H1 (cell line): ENCODE results near the gene LINC00632. TPM values are rescaled to one million over a fixed set of nuclear protein-coding genes. Genes with fewer than 3 reads are reported as not detected.

Experiments
- CTCF ChIA-PET: fragments of 300-600 bp; sonication (Branson Sonifier 250); formaldehyde crosslinking; loops from one replicate; lab custom pipeline; 2021; ENCODE audit not compliant: partially characterized antibody; lab: Charles Lee
- POLR2A ChIA-PET: fragments of 300-600 bp; sonication (Branson Sonifier 250); formaldehyde crosslinking; loops from one replicate; lab custom pipeline; 2021; ENCODE audit warnings: inconsistent platforms; ENCODE audit not compliant: partially characterized antibody; lab: Charles Lee
- DNase-seq, 2 experiments: peaks; one replicate each; pipeline versions ENCODE4 v3.0.0 to v3.0.0-alpha.2; 2010 to 2022; ENCODE audit warnings: low spot score in 2 of 2, low read depth in 1 of 2, mixed read lengths in 1 of 2
- FAIRE-seq: peaks from 2 replicates; lab custom pipeline; 2011; peaks lifted over from hg19 to GRCh38; lab: Jason Lieb, UNC
- H2AFZ ChIP-seq: 2 replicates; pipeline ENCODE4 v1.8.1; 2012; ENCODE audit warnings: low read length, inconsistent platforms
- H2AK5ac ChIP-seq: 2 replicates; pipeline ENCODE4 v1.6.1; 2013; ENCODE audit warnings: low read depth, low read length
- H2BK120ac ChIP-seq: replicated peaks from 2 replicates; pipeline ENCODE3; 2013; ENCODE audit warnings: low read depth, low read length, inconsistent platforms
- H2BK12ac ChIP-seq: 2 replicates; pipeline ENCODE4 v1.6.1; 2013; ENCODE audit warnings: low read depth, low read length
- H2BK15ac ChIP-seq: 2 replicates; pipeline ENCODE4 v1.6.1; 2013; ENCODE audit warnings: low read length
- H2BK20ac ChIP-seq: 2 replicates; pipeline ENCODE4 v1.6.1; 2013; ENCODE audit warnings: low read length
- H2BK5ac ChIP-seq: 2 replicates; pipeline ENCODE4 v1.6.1; 2013; ENCODE audit warnings: low read depth, low read length
- H3K14ac ChIP-seq: 2 replicates; pipeline ENCODE4 v1.6.1; 2013; ENCODE audit warnings: inconsistent platforms; ENCODE audit not compliant: insufficient read length
- H3K18ac ChIP-seq: 2 replicates; pipeline ENCODE4 v1.6.1; 2013; ENCODE audit warnings: low read length; ENCODE audit errors: extremely low read depth
- H3K23ac ChIP-seq: 2 replicates; pipeline ENCODE4 v1.6.1; 2013; ENCODE audit warnings: inconsistent platforms; ENCODE audit not compliant: insufficient read length
- H3K23me2 ChIP-seq: 2 replicates; pipeline ENCODE4 v1.6.1; 2013; ENCODE audit warnings: low read depth, low read length
- H3K27ac ChIP-seq: 2 replicates; pipeline ENCODE4 v1.6.1; 2011; ENCODE audit warnings: low read depth, low read length, inconsistent platforms
- H3K27me3 ChIP-seq, 4 experiments: replicated peaks in 1 of 4; 1 replicate in 1 of 4; 2 replicates in 3 of 4; pipeline versions ENCODE4 v1.6.1 to v1.8.1; 2011 to 2013; ENCODE audit warnings: low read length in 3 of 4, mild to moderate bottlenecking in 3 of 4, inconsistent platforms in 2 of 4, mixed read lengths in 2 of 4, moderate library complexity in 1 of 4; ENCODE audit not compliant: control insufficient read depth in 3 of 4, insufficient read depth in 3 of 4; ENCODE audit errors: extremely low read depth in 1 of 4
- H3K36me3 ChIP-seq, 4 experiments: 2 replicates each; pipeline versions ENCODE4 v1.6.1 to v1.8.1; 2011 to 2013; ENCODE audit warnings: mild to moderate bottlenecking in 4 of 4, low read length in 3 of 4, moderate library complexity in 2 of 4, control low read depth in 1 of 4, inconsistent platforms in 1 of 4; ENCODE audit not compliant: insufficient read depth in 4 of 4, control insufficient read depth in 2 of 4
- H3K4ac ChIP-seq: replicated peaks from 2 replicates; pipeline ENCODE3; 2013; ENCODE audit warnings: low read length, low read depth, mixed read lengths, inconsistent platforms; ENCODE audit not compliant: insufficient read length
- H3K4me1 ChIP-seq, 4 experiments: replicated peaks in 1 of 4; 1 replicate in 1 of 4; 2 replicates in 3 of 4; pipeline versions ENCODE4 v1.6.1 to v1.8.1; 2011 to 2013; ENCODE audit warnings: low read length in 3 of 4, inconsistent platforms in 2 of 4, mixed read lengths in 1 of 4; ENCODE audit not compliant: insufficient read depth in 4 of 4, control insufficient read depth in 3 of 4
- H3K4me2 ChIP-seq, 2 experiments: 2 replicates each; pipeline versions ENCODE4 v1.6.1 to v1.8.1; 2011 to 2013; ENCODE audit warnings: low read depth in 2 of 2, low read length in 2 of 2, control low read depth in 1 of 2, inconsistent platforms in 1 of 2, mild to moderate bottlenecking in 1 of 2; ENCODE audit not compliant: insufficient read depth in 1 of 2
- H3K4me3 ChIP-seq, 4 experiments: fragments of 200-600, 300-600 bp in 1 of 4; sonication (generic), shearing (Covaris generic), sonication (Bioruptor Twin) in 1 of 4; 2 replicates each; pipeline versions ENCODE4 v1.5.1 to v1.8.1; 2011 to 2016; ENCODE audit warnings: low read length in 4 of 4, low read depth in 3 of 4, control low read depth in 2 of 4, inconsistent platforms in 2 of 4, mild to moderate bottlenecking in 2 of 4, mixed read lengths in 1 of 4, moderate library complexity in 1 of 4; ENCODE audit not compliant: insufficient read depth in 2 of 4; ENCODE audit errors: extremely low read depth in 1 of 4
- H3K56ac ChIP-seq: replicated peaks from 2 replicates; pipeline ENCODE3; 2013; ENCODE audit warnings: low read depth, mild to moderate bottlenecking, mixed read lengths, low read length, inconsistent platforms; ENCODE audit not compliant: insufficient read length
- H3K79me1 ChIP-seq: 2 replicates; pipeline ENCODE4 v1.6.1; 2013; ENCODE audit warnings: low read depth, low read length, control low read depth
- H3K79me2 ChIP-seq, 2 experiments: 2 replicates each; pipeline versions ENCODE4 v1.6.1 to v1.8.1; 2012 to 2013; ENCODE audit warnings: low read length in 2 of 2, mild to moderate bottlenecking in 2 of 2, inconsistent platforms in 1 of 2; ENCODE audit not compliant: insufficient read depth in 2 of 2, control insufficient read depth in 1 of 2
- H3K9ac ChIP-seq, 4 experiments: replicated peaks in 1 of 4; 1 replicate in 1 of 4; 2 replicates in 3 of 4; pipeline versions ENCODE4 v1.6.1 to v1.8.1; 2011 to 2013; ENCODE audit warnings: low read depth in 3 of 4, low read length in 3 of 4, control low read depth in 2 of 4, mild to moderate bottlenecking in 2 of 4, moderate library complexity in 2 of 4, inconsistent platforms in 1 of 4; ENCODE audit errors: extremely low read depth in 1 of 4
- H3K9me3 ChIP-seq, 2 experiments: 2 replicates each; pipeline versions ENCODE4 v1.6.1 to v1.8.1; 2012 to 2013; ENCODE audit warnings: mild to moderate bottlenecking in 2 of 2, moderate library complexity in 2 of 2, control low read depth in 1 of 2, inconsistent platforms in 1 of 2, low read depth in 1 of 2, low read length in 1 of 2, mixed read lengths in 1 of 2; ENCODE audit not compliant: insufficient read depth in 2 of 2
- H4K20me1 ChIP-seq, 2 experiments: replicated peaks in 1 of 2; 2 replicates each; pipeline versions ENCODE3 to v1.8.1; 2011 to 2013; ENCODE audit warnings: inconsistent platforms in 2 of 2, low read length in 2 of 2, mild to moderate bottlenecking in 1 of 2; ENCODE audit not compliant: insufficient read depth in 2 of 2, control insufficient read depth in 1 of 2
- H4K5ac ChIP-seq: 2 replicates; pipeline ENCODE4 v1.6.1; 2013; ENCODE audit warnings: low read length, low read depth, mixed read lengths, inconsistent platforms; ENCODE audit not compliant: insufficient read length
- H4K8ac ChIP-seq: 2 replicates; pipeline ENCODE4 v1.8.0; 2013; ENCODE audit warnings: mild to moderate bottlenecking, moderate library complexity, low read length, inconsistent platforms; ENCODE audit not compliant: insufficient read depth; ENCODE audit errors: extremely low read depth
- H4K91ac ChIP-seq: replicated peaks from 2 replicates; pipeline ENCODE3; 2013; ENCODE audit warnings: low read length, mixed read lengths, inconsistent platforms; ENCODE audit not compliant: insufficient read length
- HDAC2 ChIP-seq, 2 experiments: fragments of 300-600 bp in 1 of 2; sonication (generic) in 1 of 2; IDR thresholded peaks; 2 replicates each; pipeline ENCODE4 v1.6.1; 2011 to 2012; ENCODE audit warnings: low read depth in 2 of 2, low read length in 2 of 2, mild to moderate bottlenecking in 2 of 2, moderate library complexity in 2 of 2, borderline replicate concordance in 1 of 2, inconsistent platforms in 1 of 2
- WGBS, 2 experiments: shearing (Covaris generic) in 1 of 2; methylation state at CpG; one replicate each; pipeline versions ENCODE4 v1.1.6 to v1.1.7; 2013 to 2015; ENCODE audit warnings: low lambda C conversion rate in 2 of 2, mixed read lengths in 2 of 2, inconsistent platforms in 1 of 2, low coverage in 1 of 2, missing lambda C conversion rate in 1 of 2; ENCODE audit not compliant: insufficient replicate concordance in 2 of 2, insufficient coverage in 1 of 2, insufficient read length in 1 of 2; ENCODE audit errors: extremely low coverage in 1 of 2, missing lambda C conversion rate in 1 of 2; 5-methylcytosine and 5-hydroxymethylcytosine counted together
- polyA plus RNA-seq, 7 experiments: library from polyadenylated mRNA; depleted of rRNA in 3 of 7; stranded (reverse) in 5 of 7; unstranded in 2 of 7; fragments of >200 nt in 5 of 7; fragments of 200-250 nt in 2 of 7; gene quantifications; 1 replicate in 5 of 7; 2 replicates in 1 of 7; 4 replicates in 1 of 7; pipeline versions ENCODE4 v1.2.1 to v1.2.3, GENCODE V29; 2011 to 2013; ENCODE audit warnings: missing spikeins in 2 of 7, mixed read lengths in 2 of 7
- total RNA-seq: library from RNA; stranded (reverse); fragmentation: NEBNext Ultra II Directional; extraction: Animal tissue kit (Norgen Biotek cat#: 25700); gene quantifications from 2 replicates; pipeline ENCODE4 v1.2.1, GENCODE V29; 2021
- TF ChIP-seq, protein P1 (sequence below), 3 experiments: IDR thresholded peaks; 1 replicate in 2 of 3; 2 replicates in 1 of 3; pipeline versions ENCODE4 v1.5.1 to v1.6.1; 2011; ENCODE audit warnings: low read length in 3 of 3, mild to moderate bottlenecking in 3 of 3, inconsistent platforms in 2 of 3, low read depth in 1 of 3, moderate library complexity in 1 of 3; ENCODE audit not compliant: insufficient read depth in 1 of 3; ENCODE audit errors: control extremely low read depth in 1 of 3

The LINC00632 gene
- total and polyA plus RNA-seq, 2 of the 8 experiments (the other 6 are each of a cell fraction or from before 2014, with no cell fraction given) = 24.5 to 85.1 TPM

DNA sequence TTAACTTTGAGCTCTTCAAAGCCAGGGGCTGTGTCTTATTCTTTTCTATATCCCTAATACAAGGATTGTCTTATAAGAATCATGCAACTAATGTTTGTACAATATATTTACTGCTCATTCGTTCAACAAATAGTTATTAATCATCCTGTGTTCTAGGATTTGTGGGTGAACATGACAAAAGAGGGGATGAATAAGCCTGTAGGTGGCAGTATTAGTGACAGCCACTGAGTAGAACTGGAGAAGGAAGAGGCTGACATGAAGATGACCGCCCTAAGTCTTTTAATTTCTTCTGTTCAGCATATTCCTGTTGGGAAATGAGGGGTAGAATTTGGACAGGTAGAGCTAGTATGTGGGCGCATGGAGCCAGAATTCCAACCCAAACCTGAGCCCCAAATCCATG is 11.9 kb upstream of the LINC00632 start:
- H4K5ac ChIP-seq = no peak overlapping the region
- no peak overlapping the region for H4K8ac ChIP-seq
- ChIA-PET CTCF (interaction anchor here (0.6 to 1.3 kb wide), 3 partner anchors 21 to 566 kb away, joined by 3 to 4 read pairs (median 3); no protein-coding TSS in a partner anchor), POLR2A (no interaction called here)
- H3K9ac ChIP-seq = no peak overlapping the region
- 88% methylated on average over 3 of the region's 3 CpGs; no CpG with 5 or more reads in 1 of the 2 experiments for WGBS, 2 experiments
- no peaks in the 10 kb centered on the region for H3K9me3 ChIP-seq
- no peak for DNase-seq
- no peaks in the 10 kb centered on the region for H3K79me2 ChIP-seq
- no peaks in the 10 kb centered on the region for H3K23me2 ChIP-seq
- H3K36me3 ChIP-seq = no peaks in the 10 kb centered on the region
- TF ChIP-seq, protein P1, sequence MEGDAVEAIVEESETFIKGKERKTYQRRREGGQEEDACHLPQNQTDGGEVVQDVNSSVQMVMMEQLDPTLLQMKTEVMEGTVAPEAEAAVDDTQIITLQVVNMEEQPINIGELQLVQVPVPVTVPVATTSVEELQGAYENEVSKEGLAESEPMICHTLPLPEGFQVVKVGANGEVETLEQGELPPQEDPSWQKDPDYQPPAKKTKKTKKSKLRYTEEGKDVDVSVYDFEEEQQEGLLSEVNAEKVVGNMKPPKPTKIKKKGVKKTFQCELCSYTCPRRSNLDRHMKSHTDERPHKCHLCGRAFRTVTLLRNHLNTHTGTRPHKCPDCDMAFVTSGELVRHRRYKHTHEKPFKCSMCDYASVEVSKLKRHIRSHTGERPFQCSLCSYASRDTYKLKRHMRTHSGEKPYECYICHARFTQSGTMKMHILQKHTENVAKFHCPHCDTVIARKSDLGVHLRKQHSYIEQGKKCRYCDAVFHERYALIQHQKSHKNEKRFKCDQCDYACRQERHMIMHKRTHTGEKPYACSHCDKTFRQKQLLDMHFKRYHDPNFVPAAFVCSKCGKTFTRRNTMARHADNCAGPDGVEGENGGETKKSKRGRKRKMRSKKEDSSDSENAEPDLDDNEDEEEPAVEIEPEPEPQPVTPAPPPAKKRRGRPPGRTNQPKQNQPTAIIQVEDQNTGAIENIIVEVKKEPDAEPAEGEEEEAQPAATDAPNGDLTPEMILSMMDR (IDR thresholded peaks at IDR 0.05; ENCODE audit: control extremely low read depth in 1 of 3, insufficient read depth in 1 of 3, low read depth in 1 of 3, low read length in 3 of 3) = peak in 1 of 3 experiments; percentile 14; a peak in 1 of 4 replicates
- TF ChIP-seq HDAC2 (IDR thresholded peaks at IDR 0.05; ENCODE audit: borderline replicate concordance in 1 of 2, low read depth in 2 of 2, low read length in 2 of 2) = no peak
- no peaks in the 10 kb centered on the region for H3K27me3 ChIP-seq
- H3K56ac ChIP-seq = no peak overlapping the region
- H4K91ac ChIP-seq = no peak overlapping the region
- no peaks in the 10 kb centered on the region for H3K79me1 ChIP-seq
- H2BK15ac ChIP-seq = no peak overlapping the region
- no peaks in the 10 kb centered on the region for H3K4me1 ChIP-seq
- H3K14ac ChIP-seq = no peak overlapping the region
- H3K23ac ChIP-seq = no peak overlapping the region
- no peak overlapping the region for H2BK20ac ChIP-seq
- no peaks in the 10 kb centered on the region for H4K20me1 ChIP-seq
- no peak overlapping the region for H3K4me2 ChIP-seq
- no peak overlapping the region for H3K4ac ChIP-seq
- no peak overlapping the region for H2AFZ ChIP-seq
- H2BK12ac ChIP-seq = no peak overlapping the region
- no peak overlapping the region for H2BK120ac ChIP-seq
- FAIRE-seq = peak; percentile 72
- no peak overlapping the region for H3K27ac ChIP-seq
- no peak overlapping the region for H2AK5ac ChIP-seq
- no peak overlapping the region for H2BK5ac ChIP-seq
- H3K4me3 ChIP-seq = no peak overlapping the region
- H3K18ac ChIP-seq = no peak overlapping the region
